Astrocyte (in vitro differentiated cells and primary cell): ENCODE measurements around the gene SF3A2. TPM values are rescaled to one million over a fixed set of nuclear protein-coding genes. Genes with fewer than 3 reads are reported as not detected.

ENCODE experiments used
- DNase-seq: peaks from one replicate; pipeline ENCODE4 v3.0.0-alpha.2; 2010; ENCODE audit warnings: low read depth
- FAIRE-seq: peaks from 2 replicates; lab custom pipeline; 2011; peaks lifted over from hg19 to GRCh38; lab: Jason Lieb, UNC
- H2AFZ ChIP-seq: 2 replicates; pipeline ENCODE4 v1.6.0; 2012; ENCODE audit warnings: low read depth, low read length, inconsistent platforms
- H3K27ac ChIP-seq: 2 replicates; pipeline ENCODE4 v1.5.1; 2011; ENCODE audit warnings: low read depth, low read length, inconsistent platforms
- H3K27me3 ChIP-seq: 2 replicates; pipeline ENCODE4 v1.6.0; 2011; ENCODE audit warnings: low read length, inconsistent platforms; ENCODE audit not compliant: insufficient read depth
- H3K36me3 ChIP-seq: 2 replicates; pipeline ENCODE4 v1.5.1; 2011; ENCODE audit warnings: low read length, inconsistent platforms; ENCODE audit not compliant: insufficient read depth
- H3K4me1 ChIP-seq: 2 replicates; pipeline ENCODE4 v1.5.1; 2011; ENCODE audit warnings: low read length, inconsistent platforms; ENCODE audit not compliant: insufficient read depth
- H3K4me2 ChIP-seq: 2 replicates; pipeline ENCODE4 v1.6.0; 2012; ENCODE audit warnings: low read length, inconsistent platforms
- H3K4me3 ChIP-seq: 2 replicates; pipeline ENCODE4 v1.5.1; 2011; ENCODE audit warnings: low read depth, mild to moderate bottlenecking, low read length, inconsistent platforms; ENCODE audit not compliant: insufficient read depth
- H3K79me2 ChIP-seq: 2 replicates; pipeline ENCODE4 v1.6.0; 2012; ENCODE audit warnings: mild to moderate bottlenecking, low read length, inconsistent platforms; ENCODE audit not compliant: insufficient read depth
- H3K9ac ChIP-seq: 2 replicates; pipeline ENCODE4 v1.6.0; 2012; ENCODE audit warnings: mild to moderate bottlenecking, low read length, inconsistent platforms
- H3K9me3 ChIP-seq: 2 replicates; pipeline ENCODE4 v1.5.1; 2012; ENCODE audit warnings: low read depth, mild to moderate bottlenecking, low read length, inconsistent platforms; ENCODE audit not compliant: insufficient read depth
- H4K20me1 ChIP-seq: 2 replicates; pipeline ENCODE4 v1.6.0; 2012; ENCODE audit warnings: low read length, inconsistent platforms; ENCODE audit not compliant: insufficient read depth
- H3K27ac Mint-ChIP-seq: one replicate; pipeline ENCODE4 v1.8.0; 2021; ENCODE audit warnings: mild to moderate bottlenecking, mixed read lengths; ENCODE audit not compliant: unreplicated experiment
- H3K27me3 Mint-ChIP-seq: one replicate; pipeline ENCODE4 v1.8.0; 2021; ENCODE audit warnings: low read depth, mixed read lengths; ENCODE audit not compliant: unreplicated experiment
- H3K36me3 Mint-ChIP-seq: one replicate; pipeline ENCODE4 v1.8.0; 2021; ENCODE audit warnings: low read depth, mixed read lengths; ENCODE audit not compliant: unreplicated experiment
- H3K4me1 Mint-ChIP-seq: one replicate; pipeline ENCODE4 v1.8.0; 2021; ENCODE audit warnings: low read depth, mixed read lengths; ENCODE audit not compliant: unreplicated experiment
- H3K4me3 Mint-ChIP-seq: one replicate; pipeline ENCODE4 v1.8.0; 2021; ENCODE audit warnings: mild to moderate bottlenecking, moderate library complexity, mixed read lengths; ENCODE audit not compliant: unreplicated experiment
- H3K9me3 Mint-ChIP-seq: one replicate; pipeline ENCODE4 v1.8.0; 2021; ENCODE audit warnings: mild to moderate bottlenecking, mixed read lengths; ENCODE audit not compliant: unreplicated experiment
- EZH2 ChIP-seq: IDR thresholded peaks from 2 replicates; pipeline ENCODE4 v1.6.1; 2012; ENCODE audit warnings: mild to moderate bottlenecking, low read length, inconsistent platforms; ENCODE audit not compliant: insufficient read depth
- total RNA-seq: library from RNA; stranded (reverse); gene quantifications from 2 replicates; pipeline ENCODE4 v1.2.1, GENCODE V29; 2021
- TF ChIP-seq, protein P1 (sequence below): IDR thresholded peaks from 2 replicates; pipeline ENCODE4 v1.5.1; 2011; ENCODE audit warnings: low read depth, mild to moderate bottlenecking, inconsistent platforms, low read length, moderate library complexity; ENCODE audit not compliant: insufficient read depth

Gene SF3A2
- total RNA-seq, 1 donor from 2014 or later: 83.2 TPM

DNA sequence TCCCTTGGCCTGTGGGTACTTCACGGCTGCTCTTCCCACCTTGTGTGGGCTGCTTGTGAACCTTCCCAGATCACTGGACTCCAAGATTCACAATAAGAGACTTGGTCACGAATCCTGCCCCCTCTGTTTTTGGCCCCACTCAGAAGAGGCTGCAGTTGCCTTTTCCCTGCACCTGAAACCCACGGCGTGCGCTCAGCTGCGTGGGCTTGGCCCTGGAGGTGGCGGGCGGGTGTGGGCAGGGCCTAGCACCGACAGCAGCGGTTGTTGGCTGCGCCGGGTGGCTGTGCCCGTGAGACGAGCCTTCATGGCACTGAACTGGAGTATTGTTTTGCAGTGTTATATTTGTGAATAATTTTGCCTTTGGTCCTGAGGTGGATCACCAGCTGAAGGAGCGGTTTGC lies 34.3 kb upstream of the SF3A2 start:
- no peak overlapping the region for H2AFZ ChIP-seq
- Mint-ChIP-seq H3K27ac (no peak overlapping the region), H3K27me3 (no peaks in the 10 kb centered on the region), H3K9me3 (no peaks in the 10 kb centered on the region), H3K4me3 (no peak overlapping the region), H3K36me3 (peaks cover 18% of the 10 kb centered on the region), H3K4me1 (peaks cover 5% of the 10 kb centered on the region)
- no peaks in the 10 kb centered on the region for H3K9me3 ChIP-seq
- peaks cover 71% of the 10 kb centered on the region for H4K20me1 ChIP-seq
- DNase-seq (no peak), FAIRE-seq (no peak)
- H3K27ac ChIP-seq: no peak overlapping the region
- H3K4me3 ChIP-seq: no peak overlapping the region
- peaks cover 6% of the 10 kb centered on the region for H3K36me3 ChIP-seq
- peaks cover 23% of the 10 kb centered on the region for H3K4me1 ChIP-seq
- no peak for TF ChIP-seq EZH2
- TF ChIP-seq, protein P1, sequence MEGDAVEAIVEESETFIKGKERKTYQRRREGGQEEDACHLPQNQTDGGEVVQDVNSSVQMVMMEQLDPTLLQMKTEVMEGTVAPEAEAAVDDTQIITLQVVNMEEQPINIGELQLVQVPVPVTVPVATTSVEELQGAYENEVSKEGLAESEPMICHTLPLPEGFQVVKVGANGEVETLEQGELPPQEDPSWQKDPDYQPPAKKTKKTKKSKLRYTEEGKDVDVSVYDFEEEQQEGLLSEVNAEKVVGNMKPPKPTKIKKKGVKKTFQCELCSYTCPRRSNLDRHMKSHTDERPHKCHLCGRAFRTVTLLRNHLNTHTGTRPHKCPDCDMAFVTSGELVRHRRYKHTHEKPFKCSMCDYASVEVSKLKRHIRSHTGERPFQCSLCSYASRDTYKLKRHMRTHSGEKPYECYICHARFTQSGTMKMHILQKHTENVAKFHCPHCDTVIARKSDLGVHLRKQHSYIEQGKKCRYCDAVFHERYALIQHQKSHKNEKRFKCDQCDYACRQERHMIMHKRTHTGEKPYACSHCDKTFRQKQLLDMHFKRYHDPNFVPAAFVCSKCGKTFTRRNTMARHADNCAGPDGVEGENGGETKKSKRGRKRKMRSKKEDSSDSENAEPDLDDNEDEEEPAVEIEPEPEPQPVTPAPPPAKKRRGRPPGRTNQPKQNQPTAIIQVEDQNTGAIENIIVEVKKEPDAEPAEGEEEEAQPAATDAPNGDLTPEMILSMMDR: no peak
- H3K79me2 ChIP-seq: peaks cover 67% of the 10 kb centered on the region
- H3K4me2 ChIP-seq: no peak overlapping the region
- no peak overlapping the region for H3K9ac ChIP-seq
- no peaks in the 10 kb centered on the region for H3K27me3 ChIP-seq

DNA sequence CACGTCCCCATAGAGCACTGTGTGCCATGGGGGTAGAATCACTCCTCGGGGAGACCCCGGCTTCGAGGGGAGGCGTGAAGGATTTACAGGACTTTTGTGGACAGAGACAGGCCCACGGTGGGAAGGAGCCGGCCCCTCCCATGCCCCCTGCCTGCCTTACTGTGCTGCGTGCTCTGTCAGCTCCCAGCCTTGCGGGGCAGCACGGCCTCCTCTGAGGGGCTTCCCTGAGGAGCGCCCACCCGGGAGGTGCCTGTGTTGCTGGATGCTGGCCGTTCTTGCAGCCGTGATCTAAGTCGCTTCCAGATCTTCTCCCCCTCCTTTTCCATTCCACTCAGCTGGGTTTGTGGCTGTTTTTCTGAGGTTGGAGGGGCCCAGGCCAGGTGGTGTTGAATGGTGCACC lies 29.6 kb upstream of the SF3A2 start:
- H3K9me3 ChIP-seq: no peaks in the 10 kb centered on the region
- DNase-seq (no peak), FAIRE-seq (no peak)
- H3K4me3 Mint-ChIP-seq: no peak overlapping the region
- H3K4me1 Mint-ChIP-seq: peaks cover 7% of the 10 kb centered on the region
- peaks cover 16% of the 10 kb centered on the region for H3K36me3 Mint-ChIP-seq
- H3K27ac Mint-ChIP-seq: peak overlapping the region; percentile 4
- TF ChIP-seq EZH2: no peak
- TF ChIP-seq, protein P1: no peak
- no peak overlapping the region for H3K9ac ChIP-seq
- H3K27ac ChIP-seq: no peak overlapping the region
- peaks cover 37% of the 10 kb centered on the region for H4K20me1 ChIP-seq
- no peak overlapping the region for H2AFZ ChIP-seq
- peaks cover 28% of the 10 kb centered on the region for H3K79me2 ChIP-seq
- H3K4me2 ChIP-seq: no peak overlapping the region
- peaks cover 17% of the 10 kb centered on the region for H3K36me3 ChIP-seq
- no peaks in the 10 kb centered on the region for H3K27me3 Mint-ChIP-seq
- H3K4me3 ChIP-seq: no peak overlapping the region
- H3K27me3 ChIP-seq: no peaks in the 10 kb centered on the region
- peaks cover 34% of the 10 kb centered on the region for H3K4me1 ChIP-seq
- no peaks in the 10 kb centered on the region for H3K9me3 Mint-ChIP-seq

DNA sequence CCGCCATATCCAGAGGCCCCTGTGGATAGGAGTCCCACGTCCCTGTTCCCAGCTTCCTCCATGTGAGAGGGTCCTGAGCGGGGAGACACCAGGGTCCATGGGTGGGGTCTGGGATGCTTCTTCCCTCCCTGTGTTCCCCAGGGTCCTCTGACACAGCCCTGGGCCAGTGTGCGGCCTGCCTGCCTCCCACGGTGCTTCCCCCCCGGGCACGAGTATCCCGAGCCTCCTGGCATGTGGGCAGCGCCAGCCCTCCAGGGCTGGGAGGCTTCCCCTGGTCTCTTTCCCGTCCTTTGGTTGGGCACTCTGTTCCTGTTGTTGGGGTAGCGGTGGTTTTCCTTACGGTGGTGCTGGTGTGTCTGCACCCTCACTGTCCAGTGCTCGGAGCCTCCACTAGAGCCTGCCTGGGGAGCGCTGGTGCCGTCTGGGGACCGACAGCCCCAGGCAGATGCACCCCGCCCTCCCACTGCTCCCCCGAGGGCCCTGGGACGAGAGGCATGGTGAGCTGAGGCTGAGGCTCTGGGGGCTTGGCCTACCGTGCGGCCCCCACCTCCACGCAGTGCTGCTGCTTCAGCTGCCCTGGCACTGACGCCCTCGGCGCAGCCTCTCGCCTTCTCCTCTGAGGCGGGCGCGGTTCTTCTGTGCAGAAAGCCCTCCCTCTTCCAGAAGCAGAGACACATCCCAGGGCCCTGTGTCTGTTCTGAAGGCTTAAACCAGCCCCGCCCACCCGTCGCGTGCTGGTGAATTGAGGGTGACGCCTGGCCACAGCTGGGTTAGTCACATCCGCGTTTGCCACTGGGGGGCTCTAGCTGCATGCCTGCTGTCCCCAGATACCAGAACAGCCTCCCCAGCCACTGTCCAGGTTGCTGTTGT lies 28.4 kb upstream of the SF3A2 start:
- Histone ChIP-seq H2AFZ (no peak overlapping the region), H3K4me3 (no peak overlapping the region), H3K9me3 (no peaks in the 10 kb centered on the region), H3K27me3 (no peaks in the 10 kb centered on the region), H4K20me1 (peaks cover 40% of the 10 kb centered on the region), H3K27ac (peak overlapping the region; percentile 42), H3K9ac (peak overlapping the region; percentile 48), H3K4me2 (peak overlapping the region; percentile 55), H3K4me1 (peaks cover 32% of the 10 kb centered on the region), H3K79me2 (peaks cover 25% of the 10 kb centered on the region), H3K36me3 (peaks cover 19% of the 10 kb centered on the region)
- Mint-ChIP-seq H3K27ac (no peak overlapping the region), H3K9me3 (no peaks in the 10 kb centered on the region), H3K36me3 (peaks cover 17% of the 10 kb centered on the region), H3K4me1 (peaks cover 7% of the 10 kb centered on the region), H3K4me3 (no peak overlapping the region), H3K27me3 (no peaks in the 10 kb centered on the region)
- TF ChIP-seq, protein P1: no peak
- TF ChIP-seq EZH2: no peak
- FAIRE-seq (no peak), DNase-seq (peak; percentile 21)
